ENCODE measurements around the gene SLC7A6. TPM values are rescaled to one million over a fixed set of nuclear protein-coding genes. Genes with fewer than 3 reads are reported as not detected.

The SLC7A6 gene
- total RNA-seq, 4 donors from 2014 or later: 20.6 to 145 (median 31.4) TPM

DNA sequence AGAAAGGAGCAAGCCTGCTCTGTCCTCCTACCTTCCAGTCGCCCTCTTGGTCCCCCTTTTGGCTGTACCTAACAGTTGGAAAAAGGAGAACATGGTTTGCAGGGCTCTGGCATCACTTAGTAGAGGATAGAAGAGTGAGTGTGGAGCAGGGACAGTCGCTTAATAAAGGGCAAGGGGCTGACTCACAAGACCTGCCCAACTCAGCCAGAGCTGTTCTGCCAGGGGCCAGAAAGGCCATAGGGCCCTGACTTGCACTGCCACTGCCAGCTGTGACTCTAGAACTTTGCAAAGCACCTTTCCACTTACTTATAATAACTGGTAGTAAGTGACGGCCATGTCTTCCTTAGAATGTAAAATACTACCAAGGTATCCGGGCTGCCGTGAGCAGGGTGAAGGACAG lies 60.0 kb downstream of the SLC7A6 start:
- peaks cover 0 to 9% (median 2%) of the 10 kb centered on the region in 4 donors for H3K36me3 ChIP-seq
- intact Hi-C loops (cut with DNase I; ENCODE audit: low total_unique reads): no loop called here

GRCh38 chr16:68324780-68325357 lies 60.5 kb downstream of the SLC7A6 start:
- in situ Hi-C loops (cut with MboI; ENCODE audit: low pct_ligation_motif_present in 1 of 4, low pct_unique_long_range_greater_than_20kb in 1 of 4, low sequenced_read_pairs in 3 of 4): loop anchor here in 1 of 4 donors (10.0 kb wide), 1 partner anchor 70 kb away; no protein-coding TSS in a partner anchor
- no peak for TF ChIP-seq POLR2AphosphoS5 (IDR thresholded peaks at IDR 0.05)
- no peak for TF ChIP-seq EP300 (IDR thresholded peaks at IDR 0.05; ENCODE audit: low read depth)
- TF ChIP-seq POLR2A (IDR thresholded peaks at IDR 0.05): no peak
- no peak for TF ChIP-seq CTCF (IDR thresholded peaks at IDR 0.05)
- no peaks in the 10 kb centered on the region for H3K9me3 ChIP-seq
- WGBS, 2 donors (ENCODE audit: low coverage in 1 of 2): 92% methylated on average over 8 of the region's 8 CpGs; no CpG with 5 or more reads in 1 of the 2 donors
- H3K27me3 ChIP-seq: no peaks in the 10 kb centered on the region
- peaks cover 0 to 9% (median 3%) of the 10 kb centered on the region in 4 donors for H3K36me3 ChIP-seq
- H3K27ac ChIP-seq: no peak overlapping the region
- H3K4me3 ChIP-seq: no peak overlapping the region
- no peaks in the 10 kb centered on the region for H3K4me1 ChIP-seq
- no peak for DNase-seq
- intact Hi-C loops (cut with DNase I; ENCODE audit: low total_unique reads): no loop called here

More for the DNA sequence above, 60.0 kb downstream of the SLC7A6 start:
- TF ChIP-seq POLR2A (IDR thresholded peaks at IDR 0.05): no peak
- TF ChIP-seq CTCF (IDR thresholded peaks at IDR 0.05): no peak
- TF ChIP-seq POLR2AphosphoS5 (IDR thresholded peaks at IDR 0.05): no peak
- no peak for TF ChIP-seq EP300 (IDR thresholded peaks at IDR 0.05; ENCODE audit: low read depth)
- 89% methylated on average over 5 of the region's 5 CpGs; no CpG with 5 or more reads in 1 of the 2 donors for WGBS, 2 donors (ENCODE audit: low coverage in 1 of 2)
- in situ Hi-C loops (cut with MboI; ENCODE audit: low pct_ligation_motif_present in 1 of 4, low pct_unique_long_range_greater_than_20kb in 1 of 4, low sequenced_read_pairs in 3 of 4): loop anchor here in 1 of 4 donors (10.0 kb wide), 1 partner anchor 70 kb away; no protein-coding TSS in a partner anchor
- no peaks in the 10 kb centered on the region for H3K9me3 ChIP-seq
- no peak overlapping the region for H3K27ac ChIP-seq
- H3K4me1 ChIP-seq: no peaks in the 10 kb centered on the region
- no peaks in the 10 kb centered on the region for H3K27me3 ChIP-seq
- no peak overlapping the region for H3K4me3 ChIP-seq
- no peak for DNase-seq

GRCh38 chr16:68328151-68328859 lies 64.0 kb downstream of the SLC7A6 start:
- in situ Hi-C loops (cut with MboI; ENCODE audit: low pct_ligation_motif_present in 1 of 4, low pct_unique_long_range_greater_than_20kb in 1 of 4, low sequenced_read_pairs in 3 of 4) (loop anchor here in 1 of 4 donors (10.0 kb wide), 1 partner anchor 74 kb away; no protein-coding TSS in a partner anchor), intact Hi-C loops (cut with DNase I; ENCODE audit: low total_unique reads) (loop anchor here (1.0 kb wide), 1 partner anchor 88 kb away; no protein-coding TSS in a partner anchor)
- Histone ChIP-seq H3K9me3 (no peaks in the 10 kb centered on the region), H3K4me3 (no peak overlapping the region), H3K4me1 (peaks cover 0 to 15% (median 5%) of the 10 kb centered on the region in 4 donors), H3K27ac (no peak overlapping the region), H3K27me3 (no peaks in the 10 kb centered on the region), H3K36me3 (peaks cover 0 to 11% (median 2%) of the 10 kb centered on the region in 4 donors)
- WGBS, 2 donors (ENCODE audit: low coverage in 1 of 2): 41 to 71% methylated on average over 7 to 13 of the region's 13 CpGs
- peak; percentile 80 for DNase-seq
- TF ChIP-seq POLR2AphosphoS5 (IDR thresholded peaks at IDR 0.05): no peak
- TF ChIP-seq POLR2A (IDR thresholded peaks at IDR 0.05): no peak
- peak; percentile 84 to 95 (median 94) for TF ChIP-seq CTCF (IDR thresholded peaks at IDR 0.05)
- no peak for TF ChIP-seq EP300 (IDR thresholded peaks at IDR 0.05; ENCODE audit: low read depth)

DNA sequence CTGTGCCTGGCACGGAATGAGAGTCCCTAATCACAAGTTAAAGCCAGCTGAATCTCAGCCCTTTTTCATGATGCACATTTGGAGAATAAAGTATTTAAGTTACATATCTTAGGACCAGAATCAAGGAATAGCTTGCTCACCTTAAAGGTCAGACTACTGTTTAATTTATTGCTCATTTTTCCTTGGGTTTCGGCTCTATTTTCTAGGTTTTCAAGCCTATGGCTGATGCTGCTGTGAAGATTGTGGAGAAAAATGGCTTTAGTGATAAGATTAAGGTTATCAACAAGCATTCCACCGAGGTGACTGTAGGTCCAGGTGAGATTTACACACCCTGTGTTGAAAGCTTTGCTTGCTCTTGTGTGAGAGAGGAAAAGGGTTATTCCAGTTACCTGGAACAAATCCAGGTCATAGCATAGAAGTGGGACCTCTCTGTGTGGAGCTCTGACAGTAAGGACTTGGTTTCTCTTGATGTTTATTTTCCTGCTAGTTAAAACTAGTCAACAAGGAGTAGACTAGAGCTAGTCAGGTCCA lies 64.6 kb downstream of the SLC7A6 start:
- DNase-seq: no peak
- intact Hi-C loops (cut with DNase I; ENCODE audit: low total_unique reads) (loop anchor here (1.0 kb wide), 2 partner anchors 65 to 89 kb away; partner anchors contain the start of gene SLC7A6), in situ Hi-C loops (cut with MboI; ENCODE audit: low pct_ligation_motif_present in 1 of 4, low pct_unique_long_range_greater_than_20kb in 1 of 4, low sequenced_read_pairs in 3 of 4) (loop anchor here in 1 of 4 donors (10.0 kb wide), 1 partner anchor 74 kb away; no protein-coding TSS in a partner anchor)

More for the DNA sequence above, 64.6 kb downstream of the SLC7A6 start:
- Histone ChIP-seq H3K27ac (no peak overlapping the region), H3K9me3 (no peaks in the 10 kb centered on the region), H3K4me1 (peaks cover 0 to 15% (median 5%) of the 10 kb centered on the region in 4 donors), H3K27me3 (no peaks in the 10 kb centered on the region), H3K4me3 (no peak overlapping the region), H3K36me3 (peaks cover 0 to 11% (median 2%) of the 10 kb centered on the region in 4 donors)
- 14 to 45% methylated on average over 1 to 3 of the region's 3 CpGs for WGBS, 2 donors (ENCODE audit: low coverage in 1 of 2)
- TF ChIP-seq CTCF (IDR thresholded peaks at IDR 0.05) (no peak), EP300 (IDR thresholded peaks at IDR 0.05; ENCODE audit: low read depth) (no peak), POLR2AphosphoS5 (IDR thresholded peaks at IDR 0.05) (no peak), POLR2A (IDR thresholded peaks at IDR 0.05) (no peak)

Data from transverse colon (tissue), 4 donors.